Adrenal gland (tissue), 12 donors: ENCODE results near the gene CD7. TPM values are rescaled to one million over a fixed set of nuclear protein-coding genes. Genes with fewer than 3 reads are reported as not detected.

ENCODE experiments used
- DNase-seq, 7 donors: peaks; one replicate each; pipeline ENCODE4 v3.0.0-alpha.2; 2019 to 2020
- H3K27ac ChIP-seq, 5 donors: fragments of 200-600 bp; sonication (generic) in 4 of 5; 1 replicate in 3 of 5; 2 replicates in 2 of 5; pipeline versions ENCODE4 v1.5.1 to v1.8.0; 2016 to 2020; ENCODE audit warnings: mild to moderate bottlenecking in 1 of 5
- H3K27me3 ChIP-seq: fragments of 200-600 bp; 2 replicates; pipeline ENCODE4 v1.8.0; 2021
- H3K36me3 ChIP-seq, 2 donors: fragments of 200-600 bp; replicated peaks in 1 of 2; 1 replicate in 1 of 2; 2 replicates in 1 of 2; pipeline versions ENCODE4 v1.5.1 to v1.8.0; 2018 to 2022
- H3K4me1 ChIP-seq, 2 donors: fragments of 200-600 bp; replicated peaks in 1 of 2; 1 replicate in 1 of 2; 2 replicates in 1 of 2; pipeline versions ENCODE4 v1.5.1 to v1.8.0; 2018 to 2021
- H3K4me3 ChIP-seq, 4 donors: fragments of 200-600 bp; sonication (generic) in 3 of 4; one replicate each; pipeline ENCODE4 v1.5.1; 2016 to 2018
- H3K9me3 ChIP-seq, 3 donors: fragments of 200-600 bp; sonication (generic) in 1 of 3; replicated peaks in 1 of 3; 1 replicate in 2 of 3; 2 replicates in 1 of 3; pipeline versions ENCODE4 v1.5.1 to v1.8.0; 2016 to 2021
- POLR2A ChIP-seq, 2 donors: fragments of 450-650 bp; IDR thresholded peaks; one replicate each; pipeline ENCODE4 v1.6.1; 2017; ENCODE audit warnings: antibody characterized with exemption in 2 of 2, mild to moderate bottlenecking in 2 of 2, moderate library complexity in 1 of 2
- WGBS, 4 donors: extraction: QIAGEN DNeasy Blood & Tissue Kit in 2 of 4; methylation state at CpG; one replicate each; pipeline versions ENCODE4 v1.1.5 to v1.1.7; 2013 to 2017; 5-methylcytosine and 5-hydroxymethylcytosine counted together
- intact Hi-C, 2 donors: fragments of 100-400 bp; cut with DNase I; formaldehyde crosslinking; loops; one replicate each; pipeline versions ENCODE4 v1.14.1 to v1.15.0; 2022 to 2023
- polyA plus RNA-seq, 3 donors: library from polyadenylated mRNA; stranded (reverse); fragments of 200-250 nt in 2 of 3; fragments of 350-450 nt in 1 of 3; fragmentation: Illumina TruSeq in 1 of 3; extraction: RNeasy Lipid Tissue Mini Kit (QIAGEN cat#74804) in 1 of 3; gene quantifications; one replicate each; pipeline ENCODE4 v1.2.3, GENCODE V29; 2013 to 2014
- total RNA-seq, 9 donors: library from RNA; depleted of rRNA in 4 of 9; stranded (reverse); fragments of >200 nt in 4 of 9; fragments of 120-200 nt in 1 of 9; fragmentation: NEBNext Ultra II Directional in 1 of 9; extraction: Animal tissue kit (Norgen Biotek cat#: 25700) in 1 of 9; gene quantifications; one replicate each; pipeline versions ENCODE4 v1.1.0 to v1.2.4, GENCODE V29; 2013 to 2023
- TF ChIP-seq, protein P1 (sequence below), 6 experiments: fragments of 450-650 bp in 4 of 6; fragments of 200-600 bp in 2 of 6; sonication (generic) in 1 of 6; IDR thresholded peaks; 1 replicate in 5 of 6; 2 replicates in 1 of 6; pipeline versions ENCODE4 v1.5.1 to v1.8.0; 2016 to 2021; ENCODE audit warnings: antibody characterized with exemption in 6 of 6, mild to moderate bottlenecking in 2 of 6, moderate library complexity in 1 of 6
- donor health status: healthy with polysubstance abuse.
- donor health status: Bipolar disorder and iron deficiency.
- donor health status: DM: yes; HTN: yes; CAD: no.
- donor health status: DM: no; HTN: no; CAD: no.
- donor health status: DM: no; HTN: no; CAD: no.
- donor health status: DM: yes; HTN: yes; CAD: no.

CD7 gene
- total and polyA plus RNA-seq, 12 donors: 0.11 to 4.2 (median 1.6) TPM; not detected in 2

DNA sequence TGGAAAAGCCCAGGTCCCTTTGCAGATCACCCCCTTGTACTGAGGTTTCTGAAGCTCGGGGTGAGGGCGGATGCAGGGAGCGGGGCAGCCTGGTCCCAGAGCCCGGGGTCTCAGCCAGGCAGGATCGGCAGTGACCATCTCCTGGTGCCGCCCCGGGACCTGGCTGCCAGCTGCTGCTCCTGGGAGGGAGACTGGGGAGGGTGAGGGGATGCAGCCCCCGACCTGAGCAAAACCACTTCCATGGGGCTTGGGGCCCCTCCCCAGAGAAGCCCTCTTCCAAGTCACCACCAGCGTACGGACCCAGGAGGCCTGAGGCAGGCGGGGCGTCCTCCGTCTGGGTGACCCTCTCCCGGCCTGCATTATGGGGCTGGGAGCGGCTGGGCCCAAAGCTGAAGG, 14.8 kb downstream of the CD7 start:
- TF ChIP-seq, protein P1, sequence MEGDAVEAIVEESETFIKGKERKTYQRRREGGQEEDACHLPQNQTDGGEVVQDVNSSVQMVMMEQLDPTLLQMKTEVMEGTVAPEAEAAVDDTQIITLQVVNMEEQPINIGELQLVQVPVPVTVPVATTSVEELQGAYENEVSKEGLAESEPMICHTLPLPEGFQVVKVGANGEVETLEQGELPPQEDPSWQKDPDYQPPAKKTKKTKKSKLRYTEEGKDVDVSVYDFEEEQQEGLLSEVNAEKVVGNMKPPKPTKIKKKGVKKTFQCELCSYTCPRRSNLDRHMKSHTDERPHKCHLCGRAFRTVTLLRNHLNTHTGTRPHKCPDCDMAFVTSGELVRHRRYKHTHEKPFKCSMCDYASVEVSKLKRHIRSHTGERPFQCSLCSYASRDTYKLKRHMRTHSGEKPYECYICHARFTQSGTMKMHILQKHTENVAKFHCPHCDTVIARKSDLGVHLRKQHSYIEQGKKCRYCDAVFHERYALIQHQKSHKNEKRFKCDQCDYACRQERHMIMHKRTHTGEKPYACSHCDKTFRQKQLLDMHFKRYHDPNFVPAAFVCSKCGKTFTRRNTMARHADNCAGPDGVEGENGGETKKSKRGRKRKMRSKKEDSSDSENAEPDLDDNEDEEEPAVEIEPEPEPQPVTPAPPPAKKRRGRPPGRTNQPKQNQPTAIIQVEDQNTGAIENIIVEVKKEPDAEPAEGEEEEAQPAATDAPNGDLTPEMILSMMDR (IDR thresholded peaks at IDR 0.05): no peak
- TF ChIP-seq POLR2A (IDR thresholded peaks at IDR 0.05): no peak
- no peak for DNase-seq
- H3K4me1 ChIP-seq: peaks cover 0 to 12% of the 10 kb centered on the region in 2 donors
- no peaks in the 10 kb centered on the region for H3K36me3 ChIP-seq
- no peaks in the 10 kb centered on the region for H3K9me3 ChIP-seq
- H3K27ac ChIP-seq: no peak overlapping the region
- WGBS, 4 donors: 89 to 94% (median 92%) methylated on average over 6 to 15 of the region's 15 CpGs
- H3K27me3 ChIP-seq: no peaks in the 10 kb centered on the region
- no peak overlapping the region for H3K4me3 ChIP-seq
- intact Hi-C loops: no loop called here

GRCh38 chr17:82301916-82302567, 15.4 kb downstream of the CD7 start:
- H3K4me1 ChIP-seq: peaks cover 0 to 18% of the 10 kb centered on the region in 2 donors
- no peak overlapping the region for H3K4me3 ChIP-seq
- H3K27ac ChIP-seq: no peak overlapping the region

DNA sequence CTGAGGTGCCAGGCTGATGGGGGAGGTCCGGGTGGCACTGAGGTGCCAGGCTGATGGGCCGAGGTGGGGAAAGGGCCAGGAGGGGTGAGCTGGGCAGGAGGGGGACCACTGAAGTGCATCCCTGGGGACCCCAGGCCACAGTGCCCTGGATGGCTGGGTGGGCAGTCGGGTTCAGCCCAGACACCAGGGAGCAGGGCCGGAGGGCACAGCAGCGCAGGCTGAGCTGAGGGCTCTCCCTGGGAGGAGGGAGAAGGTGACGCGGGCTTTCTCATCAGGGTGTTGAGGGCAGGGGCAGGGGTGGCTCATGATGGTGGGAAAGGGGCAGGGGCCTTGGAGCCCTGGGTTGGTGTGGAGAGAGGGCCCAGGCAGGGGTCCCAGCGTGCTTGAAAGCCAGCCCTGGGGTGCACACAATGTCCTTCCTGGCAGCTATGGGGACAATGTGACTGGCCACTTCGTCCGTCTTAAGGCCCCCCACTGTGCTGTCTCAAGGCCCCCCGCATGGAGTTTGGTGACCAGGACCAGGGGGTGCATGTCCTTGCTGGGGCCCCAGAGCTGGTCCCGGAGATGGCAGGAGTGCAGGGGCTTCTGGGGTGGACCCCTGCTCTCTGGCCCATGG, 16.0 kb downstream of the CD7 start:
- H3K9me3 ChIP-seq: no peaks in the 10 kb centered on the region
- no peak overlapping the region for H3K4me3 ChIP-seq
- H3K4me1 ChIP-seq: peaks cover 0 to 24% of the 10 kb centered on the region in 2 donors
- no peak for TF ChIP-seq POLR2A (IDR thresholded peaks at IDR 0.05)
- TF ChIP-seq, protein P1 (IDR thresholded peaks at IDR 0.05): no peak
- no peaks in the 10 kb centered on the region for H3K36me3 ChIP-seq
- H3K27ac ChIP-seq: no peak overlapping the region
- 84 to 91% (median 86%) methylated on average over 9 to 12 of the region's 12 CpGs for WGBS, 4 donors
- intact Hi-C loops: no loop called here
- no peaks in the 10 kb centered on the region for H3K27me3 ChIP-seq
- DNase-seq: no peak

More at GRCh38 chr17:82301916-82302567, 15.4 kb downstream of the CD7 start:
- Histone ChIP-seq H3K9me3 (no peaks in the 10 kb centered on the region), H3K36me3 (no peaks in the 10 kb centered on the region), H3K27me3 (no peaks in the 10 kb centered on the region)
- intact Hi-C loops: no loop called here
- TF ChIP-seq, protein P1 (IDR thresholded peaks at IDR 0.05): no peak
- no peak for TF ChIP-seq POLR2A (IDR thresholded peaks at IDR 0.05)
- DNase-seq: no peak
- WGBS, 4 donors: 74 to 80% (median 80%) methylated on average over 15 to 23 of the region's 23 CpGs

DNA sequence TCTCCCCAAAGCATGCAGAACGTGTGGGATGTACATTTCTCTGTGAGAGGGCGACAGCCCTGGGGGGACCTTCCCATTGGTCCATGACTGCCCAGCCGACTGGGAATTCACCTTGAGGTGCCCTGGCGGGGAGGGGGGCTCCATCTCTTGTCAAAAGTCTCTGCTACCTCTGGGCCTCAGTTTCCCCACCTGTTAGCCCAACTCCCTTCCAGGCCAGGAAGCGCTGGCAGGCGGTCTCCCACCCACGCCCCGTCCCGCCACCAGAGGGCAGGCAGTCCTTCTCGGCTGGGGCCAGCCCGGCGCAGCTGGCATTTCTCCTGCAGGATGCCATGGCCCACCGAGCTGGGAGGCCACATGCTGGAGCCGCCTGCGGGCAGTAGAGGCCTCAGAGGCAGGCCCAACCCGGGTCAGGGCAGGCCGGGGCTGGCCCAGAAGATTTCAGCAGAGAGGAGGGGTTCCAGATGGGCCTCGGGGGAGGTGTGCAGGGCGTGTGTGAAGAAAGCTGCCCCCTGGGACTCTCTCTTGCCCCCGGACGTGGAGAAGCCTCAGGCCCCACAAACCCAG, 16.6 kb downstream of the CD7 start:
- Histone ChIP-seq H3K4me3 (no peak overlapping the region), H3K27me3 (no peaks in the 10 kb centered on the region), H3K36me3 (no peaks in the 10 kb centered on the region), H3K27ac (no peak overlapping the region), H3K4me1 (peaks cover 0 to 25% of the 10 kb centered on the region in 2 donors), H3K9me3 (no peaks in the 10 kb centered on the region)
- WGBS, 4 donors: 25 to 35% (median 35%) methylated on average over 12 to 21 of the region's 21 CpGs
- intact Hi-C loops: no loop called here
- peak; percentile 59 to 83 (median 77) for DNase-seq
- no peak for TF ChIP-seq POLR2A (IDR thresholded peaks at IDR 0.05)
- TF ChIP-seq, protein P1 (IDR thresholded peaks at IDR 0.05): peak; percentile 67 to 84 (median 73)
